NCI-H510A (cell line): ENCODE results near the gene GYPB.
"Not testable (repeated sequence)": the region's sequence is repeated elsewhere in the genome, so short reads cannot be mapped to it uniquely, and the experiment has no call there.

Source experiments
- DNase-seq: peaks from one replicate; lab custom pipeline; 2025; lab: John Stamatoyannopoulos, UW

GYPB gene

GRCh38 chr4:144019277-144019676 lies at the start of gene GYPB:
Gene GYPB (minus strand): TSS chr4:144019380. CDS start chr4:144019287, 93 bp downstream.
- not testable (repeated sequence) for DNase-seq

GRCh38 chr4:144061556-144061955 lies 42.4 kb upstream of the GYPB start:
- DNase-seq, result not testable (repeated sequence)

GRCh38 chr4:144060234-144060859 lies 41.2 kb upstream of the GYPB start:
- not testable (repeated sequence) for DNase-seq

- no peak for DNase-seq
Measured at GRCh38 chr4:144056800-144057199, 37.6 kb upstream of the GYPB start.

- DNase-seq, result not testable (repeated sequence)
Measured at GRCh38 chr4:144055336-144055735, 36.2 kb upstream of the GYPB start.

GRCh38 chr4:144051494-144051893 lies 32.3 kb upstream of the GYPB start:
- not testable (repeated sequence) for DNase-seq

- not testable (repeated sequence) for DNase-seq
Measured at GRCh38 chr4:144050631-144051030, 31.5 kb upstream of the GYPB start.

- not testable (repeated sequence) for DNase-seq
Measured at GRCh38 chr4:144049495-144050424, 30.6 kb upstream of the GYPB start.

GRCh38 chr4:144044936-144045335 lies 25.8 kb upstream of the GYPB start:
- not testable (repeated sequence) for DNase-seq

- not testable (repeated sequence) for DNase-seq
Measured at GRCh38 chr4:144032580-144032979, 13.4 kb upstream of the GYPB start.

- not testable (repeated sequence) for DNase-seq
Measured at GRCh38 chr4:144031875-144032274, 12.7 kb upstream of the GYPB start.

- DNase-seq, result not testable (repeated sequence)
Measured at GRCh38 chr4:144031369-144031768, 12.2 kb upstream of the GYPB start.

GRCh38 chr4:144030708-144031107 lies 11.5 kb upstream of the GYPB start:
- DNase-seq, result not testable (repeated sequence)

GRCh38 chr4:144026682-144027081 lies 7.5 kb upstream of the GYPB start:
- not testable (repeated sequence) for DNase-seq

- not testable (repeated sequence) for DNase-seq
Measured at GRCh38 chr4:144024399-144025053, 5.3 kb upstream of the GYPB start.

- not testable (repeated sequence) for DNase-seq
Measured at GRCh38 chr4:144022772-144023400, 3.7 kb upstream of the GYPB start.

GRCh38 chr4:144021336-144021990 lies 2.3 kb upstream of the GYPB start:
- DNase-seq, result not testable (repeated sequence)

- DNase-seq, result not testable (repeated sequence)
Measured at GRCh38 chr4:144018223-144019000, 768 bp downstream of the GYPB start.

GRCh38 chr4:144017271-144017670 lies 1.9 kb downstream of the GYPB start:
- DNase-seq, result not testable (repeated sequence)

- not testable (repeated sequence) for DNase-seq
Measured at GRCh38 chr4:144016057-144016605, 3.0 kb downstream of the GYPB start.
